ENCODE measurements around the gene HOXA6.

- TF ChIP-seq EZH2 (IDR thresholded peaks at IDR 0.05; ENCODE audit: low read depth, unreplicated experiment) (peak; percentile 70), CTCF (conservative IDR thresholded peaks at IDR 0.05; ENCODE audit: low read depth in 2 of 2) (no peak), EZH2phosphoT487 (IDR thresholded peaks at IDR 0.05; ENCODE audit: unreplicated experiment) (peak; percentile 58), CREB1 (CRISPR knock-in tag; IDR thresholded peaks at IDR 0.05; ENCODE audit: low read depth) (no peak), POLR2AphosphoS5 (IDR thresholded peaks at IDR 0.05; ENCODE audit: low read depth) (no peak), ZNF331 (CRISPR knock-in tag; IDR thresholded peaks at IDR 0.05; ENCODE audit: low read depth) (no peak), ETS1 (IDR thresholded peaks at IDR 0.05) (no peak)
Measured at GRCh38 chr7:27172315-27172774, 24.8 kb upstream of the HOXA6 start.

All from GM23338 (cell line).